Measurements from ENCODE around the gene HMBS. TPM values are rescaled to one million over a fixed set of nuclear protein-coding genes. Genes with fewer than 3 reads are reported as not detected.

Gene HMBS
- total RNA-seq, 4 donors from 2014 or later: 5.2 to 18.4 (median 13.3) TPM

DNA sequence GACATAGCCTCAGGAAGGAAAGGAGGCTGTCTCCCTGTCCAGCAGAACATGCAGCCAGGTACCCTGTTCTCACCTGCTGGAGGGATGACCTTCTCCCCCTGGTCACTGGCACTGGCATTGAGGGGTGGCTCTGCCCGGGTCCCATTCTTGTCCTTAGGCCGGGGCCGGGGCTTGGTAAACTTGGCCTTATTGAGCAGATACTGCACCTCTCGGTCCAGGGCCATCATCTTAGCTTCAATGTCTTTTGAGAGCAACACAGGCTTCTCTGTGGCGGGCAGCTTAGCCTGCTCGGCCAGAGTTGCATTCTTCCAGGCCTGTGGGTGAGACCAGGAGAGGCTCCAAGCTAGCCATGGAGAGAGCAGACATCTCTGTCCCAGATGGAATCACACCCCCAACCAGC lies 38.2 kb upstream of the HMBS start:
- H3K27ac ChIP-seq: no peak overlapping the region
- DNase-seq (ENCODE audit: low spot score in 2 of 2): no peak
- TF ChIP-seq EP300 (IDR thresholded peaks at IDR 0.05) (no peak), POLR2AphosphoS5 (IDR thresholded peaks at IDR 0.05) (no peak), POLR2A (IDR thresholded peaks at IDR 0.05) (no peak)
- TF ChIP-seq, protein P1, sequence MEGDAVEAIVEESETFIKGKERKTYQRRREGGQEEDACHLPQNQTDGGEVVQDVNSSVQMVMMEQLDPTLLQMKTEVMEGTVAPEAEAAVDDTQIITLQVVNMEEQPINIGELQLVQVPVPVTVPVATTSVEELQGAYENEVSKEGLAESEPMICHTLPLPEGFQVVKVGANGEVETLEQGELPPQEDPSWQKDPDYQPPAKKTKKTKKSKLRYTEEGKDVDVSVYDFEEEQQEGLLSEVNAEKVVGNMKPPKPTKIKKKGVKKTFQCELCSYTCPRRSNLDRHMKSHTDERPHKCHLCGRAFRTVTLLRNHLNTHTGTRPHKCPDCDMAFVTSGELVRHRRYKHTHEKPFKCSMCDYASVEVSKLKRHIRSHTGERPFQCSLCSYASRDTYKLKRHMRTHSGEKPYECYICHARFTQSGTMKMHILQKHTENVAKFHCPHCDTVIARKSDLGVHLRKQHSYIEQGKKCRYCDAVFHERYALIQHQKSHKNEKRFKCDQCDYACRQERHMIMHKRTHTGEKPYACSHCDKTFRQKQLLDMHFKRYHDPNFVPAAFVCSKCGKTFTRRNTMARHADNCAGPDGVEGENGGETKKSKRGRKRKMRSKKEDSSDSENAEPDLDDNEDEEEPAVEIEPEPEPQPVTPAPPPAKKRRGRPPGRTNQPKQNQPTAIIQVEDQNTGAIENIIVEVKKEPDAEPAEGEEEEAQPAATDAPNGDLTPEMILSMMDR (IDR thresholded peaks at IDR 0.05): no peak

DNA sequence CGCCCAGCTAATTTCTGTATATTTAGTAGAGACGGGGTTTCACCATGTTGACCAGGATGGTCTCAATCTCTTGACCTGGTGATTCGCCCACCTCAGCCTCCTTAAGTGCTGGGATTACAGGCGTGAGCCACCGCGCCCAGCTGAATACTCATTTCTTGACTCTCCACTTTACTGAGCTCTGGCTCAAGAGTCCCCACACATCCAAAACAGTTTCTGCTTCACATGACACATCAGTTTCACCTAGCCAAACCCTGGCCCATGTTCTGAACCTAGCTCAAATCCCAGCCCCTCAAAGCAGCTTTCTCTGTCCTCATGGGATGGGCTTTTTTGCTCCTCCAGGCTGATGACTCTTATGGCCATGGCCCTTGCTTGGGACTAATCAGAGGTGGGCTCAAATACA lies 37.5 kb upstream of the HMBS start:
- DNase-seq (ENCODE audit: low spot score in 2 of 2): no peak
- WGBS: 89% methylated on average over 6 of the region's 6 CpGs
- Histone ChIP-seq H3K36me3 (peaks cover 74% of the 10 kb centered on the region), H3K9me3 (no peaks in the 10 kb centered on the region), H3K27me3 (no peaks in the 10 kb centered on the region), H3K4me1 (no peaks in the 10 kb centered on the region), H3K27ac (no peak overlapping the region), H3K4me3 (no peak overlapping the region)
- TF ChIP-seq POLR2AphosphoS5 (IDR thresholded peaks at IDR 0.05) (no peak), EP300 (IDR thresholded peaks at IDR 0.05) (no peak), POLR2A (IDR thresholded peaks at IDR 0.05) (no peak)
- TF ChIP-seq, protein P1 (IDR thresholded peaks at IDR 0.05): no peak

More for the DNA sequence above, 38.2 kb upstream of the HMBS start:
- H3K36me3 ChIP-seq: peaks cover 67% of the 10 kb centered on the region
- no peaks in the 10 kb centered on the region for H3K27me3 ChIP-seq
- WGBS: 96% methylated on average over 4 of the region's 6 CpGs
- no peaks in the 10 kb centered on the region for H3K4me1 ChIP-seq
- no peaks in the 10 kb centered on the region for H3K9me3 ChIP-seq
- no peak overlapping the region for H3K4me3 ChIP-seq

DNA sequence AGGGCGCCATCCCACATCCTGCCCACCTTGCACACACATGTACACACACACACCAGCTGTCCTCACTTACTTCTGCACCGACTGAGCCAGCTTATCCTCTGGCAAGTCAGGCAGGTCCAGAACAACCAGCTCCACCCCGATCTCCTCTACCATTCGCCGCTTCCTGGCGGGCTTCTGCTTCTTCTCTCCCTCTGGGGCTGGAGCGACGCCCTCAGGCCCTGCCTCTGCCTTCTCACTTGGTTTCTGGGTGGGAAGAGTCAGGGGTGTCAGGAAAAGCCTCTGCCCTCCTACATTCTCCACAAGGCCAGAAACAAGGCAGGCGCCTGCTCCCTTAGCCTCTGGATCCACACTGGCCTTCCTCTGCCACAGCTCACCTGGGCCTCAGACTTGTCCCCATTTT lies 36.0 kb upstream of the HMBS start:
- Histone ChIP-seq H3K9me3 (no peaks in the 10 kb centered on the region), H3K4me3 (no peak overlapping the region), H3K4me1 (no peaks in the 10 kb centered on the region), H3K36me3 (peaks cover 88% of the 10 kb centered on the region), H3K27me3 (no peaks in the 10 kb centered on the region), H3K27ac (no peak overlapping the region)
- WGBS: 77% methylated on average over 9 of the region's 9 CpGs
- no peak for TF ChIP-seq POLR2AphosphoS5 (IDR thresholded peaks at IDR 0.05)
- TF ChIP-seq, protein P1 (IDR thresholded peaks at IDR 0.05): no peak
- TF ChIP-seq POLR2A (IDR thresholded peaks at IDR 0.05): no peak
- no peak for TF ChIP-seq EP300 (IDR thresholded peaks at IDR 0.05)
- DNase-seq (ENCODE audit: low spot score in 2 of 2): no peak

DNA sequence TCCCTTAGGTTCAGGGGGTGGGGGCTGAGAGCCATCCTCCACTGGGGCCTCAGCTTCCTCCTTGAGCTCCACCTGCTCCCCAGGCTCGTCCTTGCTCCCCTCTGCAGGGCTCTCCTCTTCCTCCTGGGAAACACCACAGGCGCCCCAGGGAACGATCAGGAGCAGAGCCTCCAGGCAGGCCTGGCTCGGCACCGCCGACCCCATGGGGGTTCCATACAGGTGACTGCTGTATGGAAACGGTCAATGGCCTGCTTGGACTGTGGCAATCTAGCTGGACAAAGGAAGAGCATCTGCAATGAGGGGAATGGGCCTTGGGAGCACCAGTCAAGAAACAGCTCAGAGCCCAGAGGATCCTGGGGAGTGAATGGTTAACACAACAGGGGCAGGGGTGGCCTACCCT lies 35.6 kb upstream of the HMBS start:
- H3K27me3 ChIP-seq: no peaks in the 10 kb centered on the region
- no peak for DNase-seq (ENCODE audit: low spot score in 2 of 2)
- H3K27ac ChIP-seq: no peak overlapping the region
- WGBS: 92% methylated on average over 7 of the region's 7 CpGs
- H3K36me3 ChIP-seq: peaks cover 93% of the 10 kb centered on the region
- no peaks in the 10 kb centered on the region for H3K9me3 ChIP-seq
- H3K4me1 ChIP-seq: no peaks in the 10 kb centered on the region
- H3K4me3 ChIP-seq: no peak overlapping the region
- TF ChIP-seq POLR2A (IDR thresholded peaks at IDR 0.05) (no peak), POLR2AphosphoS5 (IDR thresholded peaks at IDR 0.05) (no peak), EP300 (IDR thresholded peaks at IDR 0.05) (no peak)
- TF ChIP-seq, protein P1 (IDR thresholded peaks at IDR 0.05): no peak

DNA sequence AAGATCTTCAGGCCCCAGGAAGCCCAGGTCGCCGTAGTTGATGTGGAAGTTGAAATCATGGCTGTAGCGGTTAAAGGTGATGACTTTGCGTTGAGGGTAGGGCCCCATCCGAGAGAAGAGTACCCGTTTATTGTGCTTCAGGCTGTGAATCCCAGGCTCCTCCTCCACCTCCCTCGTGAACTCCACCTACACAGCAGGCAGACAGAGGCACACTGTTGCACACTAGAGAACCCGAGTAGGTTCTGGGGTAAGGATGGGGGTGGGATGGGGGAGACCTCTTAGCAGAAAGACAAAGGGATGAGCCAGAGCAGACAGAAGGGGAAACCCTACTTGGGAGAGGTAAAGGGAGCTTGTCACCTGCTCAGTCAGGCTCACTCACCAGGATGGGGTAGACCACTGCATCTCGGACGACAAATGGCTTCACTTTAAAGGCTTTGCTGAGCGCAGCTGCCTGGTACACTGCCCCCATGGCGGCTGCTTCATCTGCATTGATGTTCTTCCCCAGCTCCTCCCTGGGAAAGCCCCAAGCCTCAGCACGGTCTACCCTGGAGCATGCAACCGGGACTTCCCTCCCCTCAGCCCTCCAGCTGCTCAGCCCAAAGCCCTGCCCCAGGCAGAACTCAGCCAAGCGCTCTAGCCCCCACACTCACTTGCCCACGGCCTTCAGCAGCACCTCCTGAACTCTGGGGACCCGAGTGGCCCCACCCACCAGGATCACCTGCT lies 33.1 kb upstream of the HMBS start:
- no peak for DNase-seq (ENCODE audit: low spot score in 2 of 2)
- 81% methylated on average over 14 of the region's 17 CpGs for WGBS
- TF ChIP-seq POLR2A (IDR thresholded peaks at IDR 0.05) (no peak), EP300 (IDR thresholded peaks at IDR 0.05) (no peak), POLR2AphosphoS5 (IDR thresholded peaks at IDR 0.05) (no peak)
- TF ChIP-seq, protein P1 (IDR thresholded peaks at IDR 0.05): no peak
- Histone ChIP-seq H3K36me3 (peaks cover 82% of the 10 kb centered on the region), H3K4me3 (no peak overlapping the region), H3K27ac (no peak overlapping the region), H3K4me1 (peaks cover 13% of the 10 kb centered on the region), H3K9me3 (no peaks in the 10 kb centered on the region), H3K27me3 (no peaks in the 10 kb centered on the region)
